DND-41 (cell line): ENCODE results near the gene PTPN7.

Source experiments
- EZH2 ChIP-seq: IDR thresholded peaks from 3 replicates; pipeline ENCODE4 v1.6.1; 2012; ENCODE audit warnings: borderline replicate concordance, low read depth, mild to moderate bottlenecking, moderate library complexity, low read length, inconsistent platforms; ENCODE audit not compliant: severe bottlenecking
- TF ChIP-seq, protein P1 (sequence below): IDR thresholded peaks from 2 replicates; pipeline ENCODE4 v1.5.1; 2012; ENCODE audit warnings: borderline replicate concordance, low read length, moderate library complexity, mild to moderate bottlenecking; ENCODE audit not compliant: poor library complexity, severe bottlenecking; ENCODE audit errors: extremely low read depth

DNA sequence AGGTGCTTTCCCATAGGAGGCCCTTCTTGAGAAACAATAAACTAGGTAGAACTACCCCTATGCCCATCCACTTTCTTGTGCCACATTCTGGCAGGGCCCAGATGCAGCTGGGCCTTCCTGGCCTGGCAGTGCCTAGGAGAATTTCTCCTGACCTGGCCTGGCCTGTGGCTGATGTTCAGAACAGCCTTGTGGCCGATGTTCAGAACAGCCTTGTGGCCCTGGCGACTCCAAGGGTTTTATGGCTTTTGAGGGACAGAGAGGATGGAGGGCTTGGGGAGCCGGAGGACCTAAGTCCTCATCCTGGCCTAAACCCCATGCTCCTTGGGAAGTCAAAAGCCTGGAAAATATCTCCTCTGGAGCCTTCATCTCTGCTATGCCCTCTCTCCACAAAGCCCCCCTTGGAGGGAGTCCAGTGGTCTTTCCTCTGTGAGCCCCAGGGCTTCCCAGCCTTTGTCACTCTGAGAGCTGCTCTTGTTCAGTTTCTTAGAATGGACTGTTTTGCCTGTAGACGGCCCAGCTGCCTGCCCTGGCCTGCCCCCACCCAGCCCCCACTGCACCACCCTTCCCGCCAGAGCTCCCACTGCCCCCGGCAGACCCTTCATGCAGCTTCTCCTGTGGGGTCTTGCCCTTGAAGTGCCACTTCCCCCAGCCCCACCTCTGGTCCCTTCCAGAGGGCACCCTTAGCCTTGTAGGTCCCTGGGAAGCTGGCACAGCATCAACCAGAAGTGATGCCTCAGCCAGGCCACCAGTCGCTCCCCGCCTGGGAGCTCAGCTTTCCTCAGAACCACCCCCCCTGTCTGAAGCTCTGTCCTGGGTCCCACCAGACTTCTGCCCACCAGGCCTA is 30.7 kb downstream of the PTPN7 start:
- TF ChIP-seq, protein P1, sequence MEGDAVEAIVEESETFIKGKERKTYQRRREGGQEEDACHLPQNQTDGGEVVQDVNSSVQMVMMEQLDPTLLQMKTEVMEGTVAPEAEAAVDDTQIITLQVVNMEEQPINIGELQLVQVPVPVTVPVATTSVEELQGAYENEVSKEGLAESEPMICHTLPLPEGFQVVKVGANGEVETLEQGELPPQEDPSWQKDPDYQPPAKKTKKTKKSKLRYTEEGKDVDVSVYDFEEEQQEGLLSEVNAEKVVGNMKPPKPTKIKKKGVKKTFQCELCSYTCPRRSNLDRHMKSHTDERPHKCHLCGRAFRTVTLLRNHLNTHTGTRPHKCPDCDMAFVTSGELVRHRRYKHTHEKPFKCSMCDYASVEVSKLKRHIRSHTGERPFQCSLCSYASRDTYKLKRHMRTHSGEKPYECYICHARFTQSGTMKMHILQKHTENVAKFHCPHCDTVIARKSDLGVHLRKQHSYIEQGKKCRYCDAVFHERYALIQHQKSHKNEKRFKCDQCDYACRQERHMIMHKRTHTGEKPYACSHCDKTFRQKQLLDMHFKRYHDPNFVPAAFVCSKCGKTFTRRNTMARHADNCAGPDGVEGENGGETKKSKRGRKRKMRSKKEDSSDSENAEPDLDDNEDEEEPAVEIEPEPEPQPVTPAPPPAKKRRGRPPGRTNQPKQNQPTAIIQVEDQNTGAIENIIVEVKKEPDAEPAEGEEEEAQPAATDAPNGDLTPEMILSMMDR: no peak
- no peak for TF ChIP-seq EZH2
